Stimulated activated CD4-positive, alpha-beta T cell treated with anti-CD3 and anti-CD28 coated beads, TNF-alpha, amount 100 ng/mL, for 48 hours (primary cell): ENCODE measurements around the gene FRMD4B.

Source experiments
- DNase-seq, 3 donors: peaks; one replicate each; pipeline ENCODE4 v3.0.0-alpha.2; 2020; ENCODE audit warnings: low read depth in 3 of 3

FRMD4B gene

GRCh38 chr3:69203631-69204314 is 182.1 kb downstream of the FRMD4B start:
- no peak for DNase-seq

- DNase-seq: no peak
Observed at GRCh38 chr3:69201658-69202057, 184.2 kb downstream of the FRMD4B start.

DNA sequence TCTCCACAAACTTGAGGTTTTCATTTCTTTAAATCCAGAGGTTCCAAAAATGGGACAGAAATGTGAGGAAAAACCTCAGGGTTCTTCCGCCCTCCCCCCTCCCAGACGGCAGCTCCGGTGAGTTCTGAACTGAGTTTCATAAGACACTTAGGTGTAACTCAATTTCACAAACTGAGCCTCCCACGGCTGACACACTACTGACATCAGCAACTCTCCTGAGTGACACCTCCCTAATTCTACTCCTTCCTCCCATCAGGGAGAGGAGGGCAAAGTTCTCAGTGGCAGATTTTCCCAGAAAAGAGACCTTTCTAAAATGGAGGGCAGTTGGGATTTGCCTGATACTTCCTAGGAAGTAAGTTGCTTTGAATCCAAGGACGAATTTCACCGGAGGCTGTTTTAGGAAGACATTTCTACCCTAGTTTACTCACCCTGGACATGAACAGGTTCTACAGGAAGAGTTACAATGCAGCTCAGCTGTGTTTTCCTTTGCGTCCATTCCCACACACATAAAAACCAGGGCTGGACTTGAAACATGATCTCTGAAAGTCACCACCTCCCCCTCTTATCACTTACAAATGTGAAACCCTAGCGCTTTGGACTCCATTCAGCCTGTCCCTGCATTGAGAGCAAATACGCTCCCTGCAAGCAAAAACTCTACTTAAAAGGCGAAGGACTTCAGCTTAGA is 185.4 kb downstream of the FRMD4B start:
- peak; percentile 41 to 55 (median 48) for DNase-seq

- no peak for DNase-seq
Observed at GRCh38 chr3:69199942-69200341, 185.9 kb downstream of the FRMD4B start.

- DNase-seq: peak in 1 of 3 donors; percentile 53
Observed at GRCh38 chr3:69197922-69198530, 187.9 kb downstream of the FRMD4B start.

DNA sequence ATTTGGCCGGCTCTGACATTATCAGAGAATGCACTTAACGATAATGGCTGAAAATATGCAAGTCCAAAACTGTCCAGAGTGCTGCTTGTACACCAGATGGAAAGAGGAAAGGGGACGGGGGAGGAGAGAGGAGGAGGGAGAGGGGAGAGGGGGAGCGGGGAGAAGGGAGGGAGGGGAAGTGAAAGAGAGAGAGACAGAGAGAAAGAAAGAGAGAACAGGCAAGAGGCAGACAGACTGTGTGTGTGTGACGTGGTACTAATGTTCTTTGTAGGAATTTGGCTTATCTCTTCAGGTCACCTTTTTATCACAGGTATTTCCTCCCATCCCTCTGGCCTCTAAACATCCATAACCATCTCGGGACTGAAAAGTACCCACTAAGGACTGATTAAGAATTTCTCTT is 188.4 kb downstream of the FRMD4B start:
- no peak for DNase-seq

DNA sequence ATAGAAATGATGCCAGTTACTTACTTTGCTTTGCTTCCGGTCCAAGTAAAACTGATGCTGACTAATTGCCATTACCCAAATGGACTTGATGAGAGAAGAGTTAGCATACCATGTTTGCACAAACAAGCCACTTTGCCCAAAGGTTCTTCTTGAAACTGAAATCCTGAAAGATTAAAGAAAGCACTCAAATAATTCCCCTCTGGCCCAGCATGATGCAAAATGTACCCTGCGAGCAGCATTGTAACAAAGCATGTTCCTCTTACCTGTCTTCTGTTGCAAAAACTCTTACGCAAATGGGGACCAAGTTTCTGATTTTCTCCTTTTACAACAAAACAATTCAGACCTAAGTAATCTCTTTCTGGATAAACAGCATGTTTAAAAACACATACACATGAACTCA is 189.0 kb downstream of the FRMD4B start:
- no peak for DNase-seq

DNA sequence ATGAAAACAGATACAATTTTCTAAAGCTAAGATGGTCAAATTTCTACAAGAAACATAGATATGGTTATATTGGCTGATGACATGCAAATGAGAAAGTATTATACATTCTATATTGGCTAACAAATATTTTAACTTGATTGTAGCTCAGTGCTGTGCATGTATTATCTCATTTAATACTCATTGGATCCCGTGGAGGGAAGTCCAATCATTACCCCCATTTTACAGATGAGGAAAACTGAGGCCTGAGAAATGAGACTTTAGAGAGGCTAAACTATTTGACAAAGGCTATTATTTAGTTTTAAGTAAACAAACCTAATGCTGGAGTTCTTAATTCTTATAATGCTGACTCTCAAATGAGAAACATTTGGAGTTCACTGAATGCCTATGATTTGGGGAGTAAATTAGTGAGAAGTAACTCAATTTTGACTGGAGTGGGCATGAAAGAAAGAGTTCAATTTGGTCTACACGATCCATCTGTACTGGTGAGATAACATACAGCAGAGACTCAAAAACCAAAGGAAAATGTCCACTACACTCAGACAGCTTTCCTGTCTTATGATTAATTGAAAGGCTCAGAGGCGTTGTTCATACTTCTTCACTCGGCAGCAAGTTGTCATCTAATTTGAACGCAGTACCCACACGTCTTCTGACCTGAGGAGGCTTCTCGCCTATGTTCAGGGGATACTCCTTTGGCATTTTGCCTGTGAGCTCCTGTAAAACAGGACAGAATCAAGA is 191.3 kb downstream of the FRMD4B start:
- no peak for DNase-seq

- no peak for DNase-seq
Observed at GRCh38 chr3:69193749-69194148, 192.1 kb downstream of the FRMD4B start.

DNA sequence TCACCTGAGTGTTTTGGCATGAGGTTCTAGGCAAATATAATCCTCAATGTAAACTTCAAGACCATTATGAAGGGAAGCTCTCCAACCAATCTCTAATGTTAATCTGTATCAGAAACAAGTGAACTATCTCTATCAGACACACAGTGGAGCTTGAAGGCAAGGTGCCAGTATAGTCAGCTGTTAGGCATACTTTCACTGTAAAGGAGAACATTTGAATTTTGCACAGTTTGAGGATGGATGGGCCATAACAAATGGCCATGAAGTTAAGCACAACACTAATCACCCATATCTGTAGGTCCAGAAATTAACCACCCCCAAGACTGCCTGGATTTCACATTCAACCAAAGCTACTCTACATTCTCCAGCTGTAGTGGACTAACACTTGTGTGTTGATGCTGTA is 194.4 kb downstream of the FRMD4B start:
- DNase-seq: no peak

DNA sequence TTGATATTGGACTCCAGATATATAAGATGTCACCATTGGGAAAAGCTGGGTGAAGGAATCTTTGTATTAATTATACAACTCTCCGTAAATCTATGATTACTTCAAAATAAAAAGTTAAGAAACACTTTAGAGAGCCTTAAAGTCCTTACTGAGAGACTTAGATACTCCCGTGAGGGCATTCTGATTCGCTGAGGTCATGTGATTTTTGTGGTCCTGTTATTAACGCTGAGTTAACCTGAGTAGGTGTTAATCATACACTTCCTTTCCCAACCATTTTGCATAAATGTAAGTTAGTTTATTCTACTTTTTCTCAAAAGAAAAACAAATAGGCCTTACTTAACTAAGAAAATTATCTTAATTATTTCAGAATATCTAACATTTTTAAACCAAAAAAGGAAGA is 196.4 kb downstream of the FRMD4B start:
- no peak for DNase-seq

DNA sequence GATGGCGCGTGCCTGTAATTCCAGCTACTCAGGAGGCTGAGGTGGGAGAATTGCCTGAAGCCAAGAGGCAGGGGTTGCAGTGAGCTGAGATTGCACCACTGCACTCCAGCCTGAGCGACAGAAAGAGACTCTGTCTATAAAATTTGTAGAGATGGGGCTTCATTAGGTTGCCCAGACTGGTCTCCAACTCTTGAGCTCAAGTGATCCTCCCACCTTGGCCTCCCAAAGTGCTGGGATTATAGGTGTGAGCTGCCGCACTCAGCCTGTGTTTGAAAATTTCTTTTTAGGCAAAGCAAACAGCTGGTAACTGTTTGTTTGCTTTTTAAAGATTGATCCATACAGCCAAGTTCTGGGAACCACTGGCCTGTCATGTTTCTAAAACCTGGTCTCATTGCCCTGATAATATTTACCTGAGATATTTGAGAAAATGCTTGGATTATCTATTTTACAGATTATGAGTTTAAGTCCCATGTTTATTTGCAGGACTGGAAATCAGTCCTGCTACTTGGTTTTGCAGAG is 199.3 kb downstream of the FRMD4B start:
- no peak for DNase-seq

- DNase-seq: no peak
Observed at GRCh38 chr3:69182588-69183316, 203.1 kb downstream of the FRMD4B start.

GRCh38 chr3:69181592-69182211 is 204.2 kb downstream of the FRMD4B start:
- no peak for DNase-seq

- DNase-seq: no peak
Observed at GRCh38 chr3:69180869-69181591, 204.9 kb downstream of the FRMD4B start.

GRCh38 chr3:69179740-69180372 is 206.0 kb downstream of the FRMD4B start:
- DNase-seq: no peak

DNA sequence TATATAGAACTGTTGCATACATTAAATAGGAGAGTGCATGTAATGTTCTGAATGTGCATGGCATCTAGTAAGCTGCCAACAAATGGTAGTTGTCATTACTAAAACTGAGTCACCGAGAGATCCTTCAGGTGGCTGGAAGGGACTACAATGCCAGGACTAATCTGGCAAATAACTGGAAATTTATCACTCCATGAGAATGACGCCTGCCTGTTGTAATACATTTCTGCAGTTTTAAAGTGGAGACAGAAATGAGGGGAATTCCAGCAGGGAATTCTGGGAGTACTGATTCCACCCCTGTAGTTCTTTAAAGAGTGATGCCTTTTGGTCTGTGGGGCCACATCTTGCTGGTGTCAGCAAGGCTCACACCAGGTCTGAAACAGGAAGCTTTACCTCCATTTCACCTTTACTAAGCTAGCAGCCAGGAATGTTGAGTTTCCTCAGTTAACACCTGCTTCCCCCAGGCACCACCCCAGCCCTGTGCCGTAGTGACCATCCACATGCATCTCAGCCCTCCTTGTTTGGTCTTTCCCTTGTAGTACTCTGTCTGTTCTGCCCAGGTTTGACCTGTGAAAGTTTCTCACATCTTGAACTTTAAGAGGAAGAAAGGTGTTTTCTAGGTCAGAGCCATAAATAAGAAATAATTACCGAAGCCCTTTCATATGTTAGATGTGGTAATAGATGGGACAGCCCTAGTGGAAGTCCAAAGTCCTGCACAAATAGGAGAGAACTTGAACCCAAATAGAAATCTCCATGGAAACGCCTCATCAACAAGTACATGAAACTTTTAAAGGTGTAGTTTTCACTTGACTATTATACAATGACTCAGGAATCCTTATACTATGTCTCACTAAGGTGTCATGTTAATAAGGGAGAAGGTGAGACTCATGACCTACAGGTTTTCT is 206.8 kb downstream of the FRMD4B start:
- no peak for DNase-seq

DNA sequence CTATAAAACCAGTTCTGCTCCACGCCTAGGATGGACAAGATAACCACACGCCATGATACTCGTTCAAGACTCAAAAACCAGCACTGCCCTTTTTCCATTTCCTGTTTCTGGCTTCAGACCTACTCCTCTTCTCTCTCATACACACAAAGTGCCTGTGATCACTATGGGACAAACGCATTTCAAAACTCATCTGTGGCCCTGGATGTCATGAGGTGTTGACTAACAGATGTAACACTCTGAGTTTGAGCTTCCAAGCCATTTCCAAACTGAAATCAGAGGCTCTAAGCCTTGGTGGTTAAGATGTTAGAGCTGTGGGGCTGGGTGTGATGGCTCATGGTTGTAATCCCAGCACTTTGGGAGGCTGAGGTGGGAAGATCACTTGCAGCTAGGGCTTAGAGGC is 207.8 kb downstream of the FRMD4B start:
- no peak for DNase-seq
